GM19328 (cell line): Measurements from ENCODE around the gene CD46.

Source experiments
- ATAC-seq: cut with Tn5 transposase; IDR thresholded peaks from one replicate; pipeline ENCODE4 v1.9.1; 2021; ENCODE audit warnings: mild to moderate bottlenecking, moderate library complexity; ENCODE audit not compliant: unreplicated experiment

The CD46 gene

DNA sequence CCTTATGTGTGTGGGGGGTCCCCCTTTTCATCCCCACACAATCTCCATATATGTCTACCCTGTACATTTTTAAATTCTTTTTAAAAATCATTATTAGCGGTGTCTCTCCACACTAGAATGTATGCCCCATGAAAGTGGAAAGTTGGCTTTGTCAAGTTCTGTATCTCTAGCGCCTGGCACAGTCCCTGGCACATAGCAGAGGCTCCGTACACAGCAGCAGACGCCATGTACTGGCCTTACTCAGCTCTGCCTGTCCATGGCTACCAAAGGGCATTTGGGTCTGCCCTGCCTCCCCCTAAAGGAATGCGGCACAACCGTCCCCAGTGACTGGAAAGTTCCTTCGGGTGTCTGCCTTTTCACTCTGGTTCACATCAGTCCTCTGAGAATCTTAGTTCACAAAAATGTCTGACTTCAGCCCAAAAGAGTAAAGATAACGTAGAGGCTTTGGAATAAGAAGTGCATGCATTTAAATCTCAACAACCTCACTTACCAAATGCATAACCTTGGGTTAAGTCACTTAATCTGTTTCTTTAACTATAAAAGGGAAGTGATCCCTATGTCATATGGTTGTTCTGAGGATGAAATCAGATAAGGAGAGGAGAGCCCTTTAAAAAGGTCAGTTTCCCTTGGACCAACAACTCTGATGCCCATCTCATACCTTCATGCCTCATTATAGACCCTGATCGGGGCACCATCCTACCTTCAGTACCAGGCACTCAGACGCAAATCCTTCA, 61.1 kb downstream of the CD46 start:
- ATAC-seq = no peak

GRCh38 chr1:207813512-207813881, 61.6 kb downstream of the CD46 start:
- ATAC-seq = no peak

GRCh38 chr1:207813946-207814345, 62.1 kb downstream of the CD46 start:
- ATAC-seq = no peak

GRCh38 chr1:207814469-207814868, 62.6 kb downstream of the CD46 start:
- ATAC-seq = no peak

DNA sequence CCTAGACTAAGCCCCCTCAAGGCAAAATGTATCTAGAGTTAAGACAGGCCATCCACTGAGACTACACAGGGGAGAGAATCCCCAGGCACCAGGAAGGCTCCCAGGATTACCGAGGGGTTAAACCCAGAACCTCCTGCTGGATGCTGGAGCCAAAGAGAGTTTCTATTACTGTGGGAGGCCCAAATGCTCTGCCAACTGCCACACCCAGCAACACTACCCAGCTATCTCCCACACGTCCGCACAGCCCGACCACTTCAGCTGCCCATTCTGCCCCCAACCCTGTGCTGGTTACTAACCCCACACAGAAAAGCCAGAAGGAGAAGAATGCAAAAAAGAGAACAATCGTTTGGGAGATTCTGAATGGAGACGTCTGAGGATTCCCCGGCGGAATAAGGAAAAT, 63.6 kb downstream of the CD46 start:
- no peak for ATAC-seq

GRCh38 chr1:207815913-207816291, 64.0 kb downstream of the CD46 start:
- ATAC-seq = no peak

DNA sequence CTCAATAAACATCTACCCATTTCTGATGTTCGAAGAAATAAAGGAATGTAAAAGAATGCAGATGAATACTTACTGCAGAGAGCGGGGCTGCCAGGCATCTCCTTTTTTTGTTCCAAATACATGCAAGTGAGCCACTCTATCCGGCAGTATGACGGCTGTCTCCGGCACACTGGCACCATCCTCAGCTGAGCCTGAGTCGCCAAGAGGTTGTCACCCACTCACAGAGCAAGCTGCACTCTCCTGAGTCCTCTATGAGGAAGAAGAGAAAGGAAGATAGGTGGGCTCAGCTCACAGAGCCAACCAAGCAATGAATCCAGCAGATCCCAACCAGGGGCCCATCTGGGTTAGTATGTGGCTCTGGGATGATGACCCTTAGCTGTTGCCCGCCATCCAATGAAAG, 65.3 kb downstream of the CD46 start:
- ATAC-seq = no peak

- no peak for ATAC-seq
Measured at GRCh38 chr1:207817778-207818751, 66.2 kb downstream of the CD46 start.

DNA sequence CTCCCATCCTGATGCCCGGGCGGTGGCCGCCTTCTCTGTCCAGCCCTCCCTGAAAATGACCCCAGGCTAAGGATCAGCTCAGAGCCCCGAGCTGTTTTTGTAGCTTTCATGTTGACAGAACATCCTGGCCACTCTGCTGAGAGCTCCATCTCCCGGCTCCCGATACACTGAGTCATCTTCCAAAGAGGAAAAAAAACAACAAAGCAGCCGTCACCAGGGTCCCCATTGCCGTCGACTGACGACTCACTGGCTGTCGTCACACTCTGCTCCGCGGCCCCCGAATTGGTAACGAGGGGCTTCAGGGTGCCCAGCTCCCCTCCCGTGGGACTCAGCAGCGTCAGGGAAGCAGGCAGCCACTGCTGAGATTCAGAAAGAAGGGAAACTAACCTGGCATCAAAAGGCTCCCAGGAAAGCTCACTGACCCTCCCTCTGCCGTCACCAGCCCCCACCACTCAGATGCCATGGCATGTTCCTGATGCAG, 67.2 kb downstream of the CD46 start:
- no peak for ATAC-seq

DNA sequence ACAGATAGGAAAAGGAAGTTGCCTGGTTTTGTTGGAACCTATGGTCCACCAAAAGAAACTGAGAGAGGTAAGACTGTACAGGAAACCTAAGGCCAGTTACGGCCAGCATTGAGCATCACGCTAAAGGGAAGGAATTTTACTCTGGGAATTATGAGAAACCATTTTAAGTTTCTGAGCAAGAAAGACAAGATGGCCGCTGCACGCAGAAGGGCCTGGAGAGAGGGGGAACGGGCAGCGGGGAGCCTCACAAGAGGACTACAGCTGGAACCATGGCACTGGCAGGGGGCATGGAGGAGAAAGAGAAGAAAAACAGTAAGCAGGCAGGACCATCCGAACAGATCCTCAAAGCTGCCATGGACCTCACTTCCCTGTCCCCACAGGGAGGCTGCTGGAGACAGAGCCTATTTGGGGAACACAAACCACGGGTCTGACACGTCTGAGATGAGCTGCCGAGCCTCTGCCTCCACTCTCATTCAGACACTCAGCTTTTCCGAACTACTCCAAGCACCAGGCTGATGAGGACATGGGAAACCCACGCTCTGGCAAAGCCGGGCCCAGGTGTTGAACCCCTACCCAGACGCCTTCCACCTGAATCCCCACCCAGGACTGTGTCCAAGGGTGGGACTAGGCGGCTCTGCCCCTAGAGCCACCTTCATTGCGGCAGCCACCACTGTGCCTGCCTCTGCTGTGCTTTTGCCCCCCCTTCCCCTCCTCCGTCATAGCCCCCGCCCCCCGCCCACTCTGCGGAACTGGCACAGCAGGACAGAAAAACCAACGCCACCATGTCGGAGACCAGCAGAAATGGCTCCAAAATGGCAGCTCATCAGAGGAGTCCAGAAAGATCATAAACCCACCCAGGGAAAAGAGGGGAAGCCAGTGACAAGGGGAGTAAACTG, 69.0 kb downstream of the CD46 start:
- no peak for ATAC-seq

- no peak for ATAC-seq
Measured at GRCh38 chr1:207821464-207822045, 69.7 kb downstream of the CD46 start.

- ATAC-seq = peak; percentile 26
Measured at GRCh38 chr1:207822124-207822601, 70.3 kb downstream of the CD46 start.

DNA sequence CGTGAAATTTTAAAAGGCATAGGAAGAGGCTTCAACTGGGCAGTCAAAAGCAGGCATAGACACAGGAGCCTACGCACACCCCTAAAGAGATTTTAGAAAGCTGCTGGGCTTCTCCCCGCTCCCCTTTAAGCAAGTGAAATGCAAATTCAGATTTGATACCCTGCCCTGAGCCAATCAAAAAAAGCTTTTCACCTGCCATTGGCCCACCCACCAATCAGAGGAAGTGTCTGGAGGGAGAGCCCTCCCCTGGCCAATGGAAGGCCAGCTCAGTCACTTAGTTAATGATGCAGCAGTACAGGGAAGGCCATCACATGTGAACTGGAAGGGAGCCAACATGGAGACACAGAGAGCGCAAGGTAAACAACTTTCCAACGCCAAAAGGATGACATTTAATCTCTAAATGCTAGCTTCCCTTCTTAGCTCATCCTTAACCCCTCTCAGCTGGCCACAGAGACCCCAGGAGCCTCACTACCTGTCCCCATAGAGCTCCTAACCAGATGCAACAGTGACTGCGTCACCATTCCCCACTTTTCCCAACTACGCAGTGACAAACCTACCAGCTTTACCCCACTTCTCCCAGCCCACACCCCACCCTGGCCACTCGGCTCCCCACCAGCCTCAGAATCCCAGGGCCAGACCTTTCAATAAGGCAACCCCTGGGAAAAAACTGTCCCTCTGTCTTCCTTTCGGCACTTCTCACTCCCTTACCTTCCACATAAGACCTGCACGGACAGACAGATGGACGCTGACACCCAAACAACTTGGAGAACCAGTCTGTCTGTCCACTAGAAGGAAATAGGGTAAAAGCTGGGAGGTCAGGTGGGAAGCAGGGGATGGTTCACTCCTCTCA, 71.0 kb downstream of the CD46 start:
- ATAC-seq = peak; percentile 67

DNA sequence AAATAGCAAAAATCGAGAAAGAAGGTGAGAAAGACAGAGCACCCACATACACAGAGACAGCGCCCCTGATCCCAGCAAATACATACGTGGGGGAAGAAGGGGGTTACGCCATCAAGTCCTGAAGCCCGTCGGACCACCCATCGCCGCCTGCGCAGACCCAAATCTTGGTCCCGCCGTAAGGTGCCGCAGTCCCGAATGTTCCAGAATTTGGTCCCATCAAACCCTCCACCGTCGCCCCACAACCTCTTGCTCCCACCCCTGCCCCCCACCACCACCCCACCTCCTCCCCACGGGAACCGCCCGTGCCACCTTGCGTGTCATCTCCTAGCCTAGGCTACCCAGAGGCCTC, 71.7 kb downstream of the CD46 start:
- ATAC-seq = no peak

- ATAC-seq = no peak
Measured at GRCh38 chr1:207823880-207824566, 72.2 kb downstream of the CD46 start.

- ATAC-seq = no peak
Measured at GRCh38 chr1:207824691-207825408, 73.0 kb downstream of the CD46 start.

- no peak for ATAC-seq
Measured at GRCh38 chr1:207825409-207825695, 73.5 kb downstream of the CD46 start.

DNA sequence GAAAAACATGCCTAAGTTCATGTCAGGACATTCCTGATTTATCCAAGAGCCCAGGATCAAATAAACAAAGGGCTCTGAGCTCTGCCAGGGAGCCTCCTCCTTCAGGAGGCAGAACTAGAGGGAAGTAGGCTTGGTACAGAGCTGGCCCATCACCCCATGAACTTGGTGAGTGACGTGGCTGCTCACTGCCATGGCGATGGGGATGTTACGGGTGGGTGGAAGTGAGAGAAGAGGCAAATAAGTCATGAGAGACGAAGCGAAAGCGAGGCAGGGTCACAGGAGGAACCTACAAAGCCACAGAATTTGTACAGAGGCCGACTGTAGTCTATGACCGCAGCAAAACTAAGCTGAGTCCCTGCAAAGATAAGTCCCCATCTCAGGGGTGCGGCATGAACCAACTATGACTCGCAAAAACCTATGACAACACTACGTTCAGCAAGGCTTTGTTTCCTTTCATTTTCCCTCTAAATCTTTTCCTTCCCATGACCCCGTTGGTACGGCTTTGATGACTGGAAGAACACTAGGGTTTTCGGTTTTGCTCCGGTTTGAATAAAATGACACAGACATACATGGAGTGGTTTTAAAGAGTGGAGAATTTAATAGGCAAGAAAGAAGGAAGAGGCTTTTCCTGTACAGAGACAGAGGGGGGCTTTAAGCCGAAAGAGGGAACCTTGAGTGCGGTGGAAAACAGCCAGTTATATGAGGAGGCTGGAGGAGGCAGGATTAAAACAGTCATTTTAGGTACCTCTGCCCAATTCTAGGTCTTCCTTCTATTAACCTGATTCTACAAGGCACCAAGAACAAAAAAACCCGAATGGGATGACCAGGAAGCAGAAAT, 74.1 kb downstream of the CD46 start:
- ATAC-seq = peak; percentile 55
